ENCODE measurements around the gene ZFR2.

DNA sequence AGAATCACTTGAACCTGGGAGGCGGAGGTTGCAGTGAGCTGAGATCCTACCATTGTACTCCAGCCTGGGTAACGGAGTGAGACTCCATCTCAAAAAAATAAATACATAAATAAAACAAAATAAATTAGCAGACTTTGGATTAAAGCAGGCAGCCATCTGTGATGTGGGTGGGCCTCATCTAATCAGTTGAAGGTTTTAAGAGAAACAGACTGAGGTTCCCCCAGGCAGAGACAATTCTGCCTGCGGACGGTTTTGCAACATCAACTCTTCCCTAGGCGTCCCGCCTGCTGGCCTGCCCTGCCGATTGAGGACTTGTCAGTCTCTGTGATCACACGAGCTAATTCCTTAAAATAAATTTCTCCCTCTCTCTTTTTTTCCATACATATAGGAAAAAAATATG is 35.4 kb upstream of the ZFR2 start:
- TF ChIP-seq EZH2 (IDR thresholded peaks at IDR 0.05; ENCODE audit: borderline replicate concordance, low read depth, low read length, severe bottlenecking): no peak
- TF ChIP-seq CTCF (IDR thresholded peaks at IDR 0.05; ENCODE audit: borderline replicate concordance, extremely low read depth, low read length, poor library complexity, severe bottlenecking): no peak

All from DND-41 (cell line).